Colonic mucosa (tissue), 4 donors: Measurements from ENCODE around the gene GET3. TPM values are rescaled to one million over a fixed set of nuclear protein-coding genes. Genes with fewer than 3 reads are reported as not detected.
A peak's percentile ranks its signal among the peaks of the same experiment; 100 is the strongest.

Experiments
- DNase-seq: peaks from one replicate; pipeline ENCODE4 v3.0.0-alpha.2; 2020
- H3K27ac ChIP-seq: fragments of 200-600 bp; one replicate; pipeline ENCODE4 v1.8.0; 2021
- H3K27me3 ChIP-seq: fragments of 200-600 bp; one replicate; pipeline ENCODE4 v1.8.0; 2021
- H3K36me3 ChIP-seq: fragments of 200-600 bp; one replicate; pipeline ENCODE4 v1.8.0; 2021
- H3K4me1 ChIP-seq: fragments of 200-600 bp; one replicate; pipeline ENCODE4 v1.8.0; 2021; ENCODE audit warnings: mild to moderate bottlenecking
- H3K4me3 ChIP-seq: fragments of 200-600 bp; one replicate; pipeline ENCODE4 v1.8.0; 2021
- H3K9ac ChIP-seq, 2 donors: one replicate each; pipeline ENCODE4 v1.7.0; 2013; ENCODE audit warnings: control low read depth in 2 of 2, low read depth in 2 of 2, low read length in 2 of 2
- H3K9me3 ChIP-seq: fragments of 200-600 bp; one replicate; pipeline ENCODE4 v1.8.0; 2021
- CTCF ChIP-seq: fragments of 200-600 bp; IDR thresholded peaks from one replicate; pipeline ENCODE4 v1.8.0; 2022; ENCODE audit warnings: antibody characterized with exemption, mild to moderate bottlenecking
- intact Hi-C: fragments of 100-400 bp; cut with DNase I; formaldehyde crosslinking; loops from one replicate; pipeline ENCODE4 v1.14.1; 2022
- total RNA-seq, 2 donors: library from RNA; stranded (reverse); fragmentation: NEBNext Ultra II Directional in 1 of 2; extraction: Animal tissue kit (Norgen Biotek cat#: 25700) in 1 of 2; gene quantifications; one replicate each; pipeline ENCODE4 v1.2.1, GENCODE V29; 2021
- donor health status: healthy.
- donor health status: DM: no; HTN: no; CAD: no.
- donor health status: DM: no; HTN: no; CAD: no.

Gene GET3
- total RNA-seq, 2 donors from 2014 or later, result 53.6 to 77.2 TPM

GRCh38 chr19:12757544-12758274 lies 20.4 kb downstream of the GET3 start:
- H3K36me3 ChIP-seq, result no peaks in the 10 kb centered on the region
- peak; percentile 67 for DNase-seq
- no peaks in the 10 kb centered on the region for H3K4me1 ChIP-seq
- H3K4me3 ChIP-seq, result peak overlapping the region; percentile 24
- H3K27me3 ChIP-seq, result no peaks in the 10 kb centered on the region
- no peaks in the 10 kb centered on the region for H3K9me3 ChIP-seq
- TF ChIP-seq CTCF, result peak; percentile 94
- intact Hi-C loops, result loop anchor here (5.0 kb wide), 1 partner anchor 35 kb away; the partner anchor contains the start of gene TNPO2
- no peak overlapping the region for H3K9ac ChIP-seq
- H3K27ac ChIP-seq, result no peak overlapping the region

DNA sequence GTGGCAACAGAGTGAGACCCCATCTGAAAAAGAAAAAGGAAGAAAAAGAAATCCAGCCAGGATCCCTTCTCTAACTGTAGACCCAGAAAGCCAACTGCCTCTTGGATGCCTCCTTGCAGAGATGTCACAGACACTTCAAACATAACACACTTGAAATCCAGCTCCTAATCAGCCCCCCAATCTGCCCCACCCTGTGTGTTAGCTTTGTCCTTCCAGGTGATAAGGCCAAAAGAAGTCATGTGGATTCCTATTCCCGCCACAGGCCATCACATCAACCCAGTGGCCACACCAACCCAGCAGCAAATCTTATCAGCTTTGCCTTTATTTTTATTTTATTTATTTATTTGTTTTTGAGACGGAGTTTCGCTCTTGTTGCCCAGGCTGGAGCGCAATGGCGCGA lies 22.4 kb downstream of the GET3 start:
- no peaks in the 10 kb centered on the region for H3K27me3 ChIP-seq
- no peak for TF ChIP-seq CTCF
- no peak for DNase-seq
- H3K27ac ChIP-seq, result no peak overlapping the region
- no peak overlapping the region for H3K9ac ChIP-seq
- H3K36me3 ChIP-seq, result no peaks in the 10 kb centered on the region
- H3K4me3 ChIP-seq, result no peak overlapping the region
- intact Hi-C loops, result loop anchor here (5.0 kb wide), 2 partner anchors 37 to 38 kb away; partner anchors contain the start of gene TNPO2
- no peaks in the 10 kb centered on the region for H3K9me3 ChIP-seq
- H3K4me1 ChIP-seq, result no peaks in the 10 kb centered on the region

DNA sequence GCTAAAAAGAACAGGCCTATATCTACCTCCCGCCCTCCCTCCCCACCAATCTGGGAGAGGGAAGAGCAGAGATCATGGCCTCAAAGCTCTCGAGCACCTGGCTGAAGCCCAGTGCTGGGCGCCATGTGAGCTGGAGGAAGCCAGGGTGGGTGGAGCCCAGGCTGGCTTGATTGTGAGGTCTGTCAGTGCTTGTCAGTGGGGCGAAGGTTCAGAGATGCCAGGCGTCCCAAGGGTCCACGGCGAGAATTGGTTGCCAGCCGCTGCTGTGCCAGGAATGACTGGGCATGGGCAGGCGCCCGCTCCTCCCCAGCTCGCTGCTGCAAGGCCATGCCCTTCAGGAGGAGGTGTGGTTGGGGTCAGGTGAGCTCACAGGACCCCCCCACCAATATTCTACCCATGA lies 25.8 kb downstream of the GET3 start:
- Histone ChIP-seq H3K4me3 (no peak overlapping the region), H3K4me1 (no peaks in the 10 kb centered on the region), H3K9me3 (no peaks in the 10 kb centered on the region), H3K36me3 (no peaks in the 10 kb centered on the region), H3K27me3 (no peaks in the 10 kb centered on the region), H3K27ac (no peak overlapping the region), H3K9ac (no peak overlapping the region)
- intact Hi-C loops, result loop anchor here (2.0 to 5.0 kb wide), 2 partner anchors 34 to 84 kb away; no protein-coding TSS in a partner anchor
- no peak for DNase-seq
- TF ChIP-seq CTCF, result no peak

DNA sequence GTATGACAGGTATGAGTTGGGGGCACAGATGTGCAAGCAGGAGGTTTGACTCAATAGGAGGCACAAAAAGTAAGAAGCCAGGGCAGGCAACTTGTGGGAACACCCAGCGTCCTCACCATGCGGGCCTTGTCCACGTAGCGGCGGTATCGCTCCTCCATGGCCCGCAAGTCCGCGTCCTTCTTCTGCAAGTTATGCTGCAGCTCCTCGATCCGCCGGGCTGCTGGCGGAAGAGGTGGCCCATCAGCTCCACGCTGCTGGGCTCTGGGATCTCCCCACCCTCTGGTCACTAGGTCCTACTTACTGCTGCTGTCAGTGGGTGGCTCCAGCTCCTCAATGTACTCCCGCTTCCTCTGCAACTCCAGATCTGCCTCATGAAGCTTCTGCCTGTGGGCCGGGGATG lies 27.4 kb downstream of the GET3 start:
- no peaks in the 10 kb centered on the region for H3K4me1 ChIP-seq
- no peaks in the 10 kb centered on the region for H3K36me3 ChIP-seq
- DNase-seq, result no peak
- H3K9me3 ChIP-seq, result no peaks in the 10 kb centered on the region
- H3K4me3 ChIP-seq, result no peak overlapping the region
- H3K27ac ChIP-seq, result no peak overlapping the region
- intact Hi-C loops, result loop anchor here (5.0 kb wide), 1 partner anchor 33 kb away; no protein-coding TSS in a partner anchor
- no peak for TF ChIP-seq CTCF
- H3K9ac ChIP-seq, result no peak overlapping the region
- no peaks in the 10 kb centered on the region for H3K27me3 ChIP-seq

GRCh38 chr19:12766051-12766521 lies 28.8 kb downstream of the GET3 start:
- peak overlapping the region; percentile 12 for H3K4me3 ChIP-seq
- intact Hi-C loops, result no loop called here
- H3K9ac ChIP-seq, result peak overlapping the region in 1 of 2 donors; percentile 24
- H3K4me1 ChIP-seq, result no peaks in the 10 kb centered on the region
- no peaks in the 10 kb centered on the region for H3K36me3 ChIP-seq
- H3K27me3 ChIP-seq, result no peaks in the 10 kb centered on the region
- H3K9me3 ChIP-seq, result no peaks in the 10 kb centered on the region
- H3K27ac ChIP-seq, result no peak overlapping the region
- peak; percentile 81 for DNase-seq
- TF ChIP-seq CTCF, result peak; percentile 74
